Thoracic aorta (tissue), 2 donors: ENCODE data around the gene EVC. TPM values are rescaled to one million over a fixed set of nuclear protein-coding genes. Genes with fewer than 3 reads are reported as not detected.
A peak's percentile ranks its signal among the peaks of the same experiment; 100 is the strongest.

Experiments used
- ATAC-seq: fragments of 150-250 bp; one replicate; pipeline ENCODE4 v1.8.0; 2017; ENCODE audit warnings: low read depth; ENCODE audit not compliant: insufficient number of reproducible peaks, low FRiP score
- DNase-seq: peaks from one replicate; pipeline ENCODE4 v3.0.0-alpha.2; 2020; ENCODE audit warnings: low spot score
- H3K27ac ChIP-seq, 2 donors: fragments of 200-600 bp; sonication (generic); 1 replicate in 1 of 2; 2 replicates in 1 of 2; pipeline ENCODE4 v1.5.1; 2016; ENCODE audit warnings: mild to moderate bottlenecking in 2 of 2, moderate library complexity in 2 of 2
- H3K27me3 ChIP-seq: fragments of 200-600 bp; sonication (generic); replicated peaks from 2 replicates; pipeline ENCODE4 v1.6.0; 2016; ENCODE audit warnings: mild to moderate bottlenecking; ENCODE audit not compliant: insufficient read depth
- H3K36me3 ChIP-seq: fragments of 200-600 bp; sonication (generic); one replicate; pipeline ENCODE4 v1.5.1; 2016
- H3K4me1 ChIP-seq, 2 donors: fragments of 200-600 bp; sonication (generic); 1 replicate in 1 of 2; 2 replicates in 1 of 2; pipeline versions ENCODE4 v1.5.1 to v1.6.0; 2016; ENCODE audit warnings: low read depth in 2 of 2, mild to moderate bottlenecking in 1 of 2; ENCODE audit not compliant: control insufficient read depth in 1 of 2
- H3K4me3 ChIP-seq: fragments of 200-600 bp; sonication (generic); 2 replicates; pipeline ENCODE4 v1.5.1; 2016; ENCODE audit warnings: mild to moderate bottlenecking
- H3K9me3 ChIP-seq: fragments of 200-600 bp; sonication (generic); 2 replicates; pipeline ENCODE4 v1.5.1; 2016
- total RNA-seq, 2 donors: library from RNA; depleted of rRNA; stranded (reverse); fragments of >200 nt; gene quantifications; one replicate each; pipeline versions ENCODE4 v1.1.0 to v1.2.3, GENCODE V29; 2016
- TF ChIP-seq, protein P1 (sequence below): fragments of 200-600 bp; sonication (generic); IDR thresholded peaks from one replicate; pipeline ENCODE4 v1.5.1; 2019; ENCODE audit warnings: antibody characterized with exemption

Gene EVC
- total RNA-seq, 2 donors from 2014 or later = 65.1 to 88.5 TPM

DNA sequence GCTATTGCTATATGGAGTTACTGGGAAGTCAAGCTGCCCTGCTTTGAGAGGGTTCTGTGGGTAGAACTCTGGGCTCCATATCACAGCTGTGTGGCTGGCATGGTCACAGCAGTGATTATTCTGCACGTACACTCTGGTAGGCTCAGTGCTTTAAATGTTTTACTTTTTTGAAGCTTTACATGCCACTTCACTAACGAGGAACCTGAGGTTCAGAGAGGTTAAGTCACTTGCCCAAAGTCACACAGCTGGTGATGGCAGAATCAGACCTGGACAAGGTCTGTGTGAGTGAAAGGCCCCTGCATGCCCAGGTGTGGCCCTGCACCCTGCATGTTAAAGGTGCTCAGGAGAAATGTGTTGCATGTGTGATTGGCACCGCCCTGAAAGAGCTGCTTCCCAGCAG, 24.5 kb downstream of the EVC start:
- ATAC-seq (no peak), DNase-seq (no peak)
- no peaks in the 10 kb centered on the region for H3K27me3 ChIP-seq
- TF ChIP-seq, protein P1, sequence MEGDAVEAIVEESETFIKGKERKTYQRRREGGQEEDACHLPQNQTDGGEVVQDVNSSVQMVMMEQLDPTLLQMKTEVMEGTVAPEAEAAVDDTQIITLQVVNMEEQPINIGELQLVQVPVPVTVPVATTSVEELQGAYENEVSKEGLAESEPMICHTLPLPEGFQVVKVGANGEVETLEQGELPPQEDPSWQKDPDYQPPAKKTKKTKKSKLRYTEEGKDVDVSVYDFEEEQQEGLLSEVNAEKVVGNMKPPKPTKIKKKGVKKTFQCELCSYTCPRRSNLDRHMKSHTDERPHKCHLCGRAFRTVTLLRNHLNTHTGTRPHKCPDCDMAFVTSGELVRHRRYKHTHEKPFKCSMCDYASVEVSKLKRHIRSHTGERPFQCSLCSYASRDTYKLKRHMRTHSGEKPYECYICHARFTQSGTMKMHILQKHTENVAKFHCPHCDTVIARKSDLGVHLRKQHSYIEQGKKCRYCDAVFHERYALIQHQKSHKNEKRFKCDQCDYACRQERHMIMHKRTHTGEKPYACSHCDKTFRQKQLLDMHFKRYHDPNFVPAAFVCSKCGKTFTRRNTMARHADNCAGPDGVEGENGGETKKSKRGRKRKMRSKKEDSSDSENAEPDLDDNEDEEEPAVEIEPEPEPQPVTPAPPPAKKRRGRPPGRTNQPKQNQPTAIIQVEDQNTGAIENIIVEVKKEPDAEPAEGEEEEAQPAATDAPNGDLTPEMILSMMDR = no peak
- H3K36me3 ChIP-seq = peaks cover 15% of the 10 kb centered on the region
- H3K27ac ChIP-seq = no peak overlapping the region
- peaks cover 6 to 14% of the 10 kb centered on the region in 2 donors for H3K4me1 ChIP-seq
- no peaks in the 10 kb centered on the region for H3K9me3 ChIP-seq
- H3K4me3 ChIP-seq = no peak overlapping the region

DNA sequence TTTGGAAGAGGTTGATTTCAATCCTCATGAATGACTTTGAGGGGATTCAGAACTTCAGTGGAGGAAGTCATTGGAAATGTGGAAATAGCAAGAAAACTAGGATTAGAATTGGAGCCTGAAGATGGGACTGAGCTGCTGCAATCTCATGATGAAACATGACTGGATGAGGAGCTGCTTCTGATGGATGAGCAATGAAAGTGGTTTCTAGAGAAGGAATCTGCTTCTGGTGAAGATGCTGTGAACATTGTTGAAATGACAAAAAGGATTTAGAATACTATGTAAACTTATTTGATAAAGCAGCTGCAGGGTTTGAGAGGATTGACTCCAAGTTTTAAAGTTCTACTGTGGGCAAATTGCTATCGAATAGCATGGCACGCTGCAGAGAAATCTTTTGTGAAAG, 27.1 kb downstream of the EVC start:
- TF ChIP-seq, protein P1 = no peak
- DNase-seq = no peak
- Histone ChIP-seq H3K4me1 (no peaks in the 10 kb centered on the region), H3K27ac (no peak overlapping the region), H3K36me3 (peaks cover 28% of the 10 kb centered on the region), H3K4me3 (no peak overlapping the region), H3K27me3 (no peaks in the 10 kb centered on the region), H3K9me3 (no peaks in the 10 kb centered on the region)
- ATAC-seq = no peak

GRCh38 chr4:5742388-5742787, 31.4 kb downstream of the EVC start:
- no peak for ATAC-seq
- Histone ChIP-seq H3K4me1 (peaks cover 0 to 9% of the 10 kb centered on the region in 2 donors), H3K9me3 (no peaks in the 10 kb centered on the region), H3K4me3 (no peak overlapping the region), H3K27ac (no peak overlapping the region), H3K27me3 (no peaks in the 10 kb centered on the region), H3K36me3 (peaks cover 24% of the 10 kb centered on the region)
- TF ChIP-seq, protein P1 = no peak
- no peak for DNase-seq

GRCh38 chr4:5742968-5743367, 32.0 kb downstream of the EVC start:
- no peak for DNase-seq
- H3K4me3 ChIP-seq = no peak overlapping the region
- no peak overlapping the region for H3K27ac ChIP-seq
- no peak for ATAC-seq
- no peaks in the 10 kb centered on the region for H3K27me3 ChIP-seq
- peaks cover 0 to 15% of the 10 kb centered on the region in 2 donors for H3K4me1 ChIP-seq
- peaks cover 24% of the 10 kb centered on the region for H3K36me3 ChIP-seq
- TF ChIP-seq, protein P1 = no peak
- H3K9me3 ChIP-seq = no peaks in the 10 kb centered on the region

GRCh38 chr4:5746250-5746649, 35.2 kb downstream of the EVC start:
- Histone ChIP-seq H3K4me3 (no peak overlapping the region), H3K36me3 (peaks cover 28% of the 10 kb centered on the region), H3K27ac (peak overlapping the region; percentile 5 to 83), H3K9me3 (no peaks in the 10 kb centered on the region), H3K4me1 (peaks cover 0 to 19% of the 10 kb centered on the region in 2 donors), H3K27me3 (no peaks in the 10 kb centered on the region)
- ATAC-seq (no peak), DNase-seq (no peak)
- TF ChIP-seq, protein P1 = no peak
